OCI-LY1 (cell line): ENCODE data around the gene TEAD1.

ENCODE experiments used
- H2AFZ ChIP-seq: fragments of 200-600 bp; sonication (generic), shearing (Covaris generic); 2 replicates; pipeline ENCODE4 v1.6.0; 2014; ENCODE audit warnings: antibody characterized with exemption, mild to moderate bottlenecking, low read length
- H3F3A ChIP-seq: fragments of 200-600 bp; sonication (generic), shearing (Covaris generic); 2 replicates; pipeline ENCODE4 v1.6.0; 2014; ENCODE audit warnings: mild to moderate bottlenecking, antibody characterized with exemption, low read length, moderate library complexity; ENCODE audit not compliant: insufficient read depth
- H3K27ac ChIP-seq: fragments of 200-600 bp; sonication (generic); 2 replicates; pipeline ENCODE4 v1.5.1; 2014; ENCODE audit warnings: low read length, mixed run types, mild to moderate bottlenecking, low read depth; ENCODE audit not compliant: poor library complexity, severe bottlenecking
- H3K27me3 ChIP-seq: fragments of 200-600 bp; sonication (generic); 2 replicates; pipeline ENCODE4 v1.6.0; 2014; ENCODE audit warnings: antibody characterized with exemption, mild to moderate bottlenecking, low read length, moderate library complexity; ENCODE audit not compliant: insufficient read depth
- H3K36me3 ChIP-seq: fragments of 200-600 bp; sonication (generic); 2 replicates; pipeline ENCODE4 v1.6.1; 2014; ENCODE audit warnings: mild to moderate bottlenecking, antibody characterized with exemption, low read length, moderate library complexity, mixed read lengths; ENCODE audit not compliant: insufficient read depth
- H3K4me1 ChIP-seq: fragments of 200-600 bp; sonication (generic); 2 replicates; pipeline ENCODE4 v1.5.1; 2014; ENCODE audit warnings: mild to moderate bottlenecking, low read length, moderate library complexity; ENCODE audit not compliant: insufficient read depth, severe bottlenecking
- H3K4me2 ChIP-seq: fragments of 200-600 bp; sonication (generic), shearing (Covaris generic); 2 replicates; pipeline ENCODE4 v1.6.1; 2014; ENCODE audit warnings: low read length
- H3K4me3 ChIP-seq: fragments of 200-600 bp; sonication (generic); 2 replicates; pipeline ENCODE4 v1.5.1; 2014; ENCODE audit warnings: low read length, low read depth, mild to moderate bottlenecking, mixed read lengths; ENCODE audit not compliant: poor library complexity, severe bottlenecking
- H3K79me2 ChIP-seq: fragments of 200-600 bp; shearing (Covaris generic); 2 replicates; pipeline ENCODE4 v1.6.1; 2016; ENCODE audit warnings: mixed run types, low read length, mixed read lengths; ENCODE audit not compliant: insufficient read depth
- H3K9ac ChIP-seq: fragments of 200-600 bp; sonication (generic), shearing (Covaris generic); 2 replicates; pipeline ENCODE4 v1.6.1; 2014; ENCODE audit warnings: mild to moderate bottlenecking, low read length, mixed read lengths
- H3K9me2 ChIP-seq: fragments of 200-600 bp; sonication (generic), shearing (Covaris generic); 2 replicates; pipeline ENCODE4 v1.6.1; 2014; ENCODE audit warnings: low read depth, mild to moderate bottlenecking, low read length, mixed read lengths
- H3K9me3 ChIP-seq: fragments of 200-600 bp; shearing (Covaris generic); 2 replicates; pipeline ENCODE4 v1.6.1; 2014; ENCODE audit warnings: low read length, mixed read lengths
- H4K20me1 ChIP-seq: fragments of 200-600 bp; sonication (generic), shearing (Covaris generic); 2 replicates; pipeline ENCODE4 v1.6.0; 2016; ENCODE audit warnings: mild to moderate bottlenecking, low read length; ENCODE audit not compliant: insufficient read depth
- EZH2 ChIP-seq: fragments of 200-600 bp; sonication (generic), shearing (Covaris generic); IDR thresholded peaks from 2 replicates; pipeline ENCODE4 v1.8.0; 2017; ENCODE audit warnings: borderline replicate concordance, mixed run types, mild to moderate bottlenecking, antibody characterized with exemption, low read length, moderate library complexity, mixed read lengths
- TF ChIP-seq, protein P1 (sequence below): fragments of 200-600 bp; sonication (generic), shearing (Covaris generic); IDR thresholded peaks from 2 replicates; pipeline ENCODE4 v1.5.1; 2017; ENCODE audit warnings: mild to moderate bottlenecking, antibody characterized with exemption, low read length, moderate library complexity, mixed read lengths

TEAD1 gene

DNA sequence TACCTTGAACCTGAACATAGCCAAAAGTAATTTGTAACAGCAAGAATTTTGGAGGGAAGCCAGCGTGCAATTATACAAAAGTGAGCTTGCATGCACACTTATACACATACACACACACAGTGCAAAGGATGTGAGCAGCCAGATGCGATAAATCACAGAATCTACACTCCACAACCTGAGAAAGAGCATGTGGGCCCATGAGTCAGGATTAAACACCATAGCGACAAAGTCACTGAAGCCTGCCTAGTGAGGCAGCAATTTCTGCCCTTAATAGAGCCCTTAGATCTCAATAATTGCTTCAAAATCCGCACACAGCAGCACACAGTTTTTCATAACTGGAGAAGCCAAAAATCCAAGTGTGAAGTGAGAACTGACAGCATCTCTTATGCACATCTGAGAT lies 42.6 kb upstream of the TEAD1 start:
- no peak overlapping the region for H3K4me3 ChIP-seq
- H3K27ac ChIP-seq: no peak overlapping the region
- no peaks in the 10 kb centered on the region for H4K20me1 ChIP-seq
- H2AFZ ChIP-seq: no peak overlapping the region
- H3K9me2 ChIP-seq: no peaks in the 10 kb centered on the region
- H3K4me1 ChIP-seq: no peaks in the 10 kb centered on the region
- no peaks in the 10 kb centered on the region for H3F3A ChIP-seq
- H3K27me3 ChIP-seq: no peaks in the 10 kb centered on the region
- H3K4me2 ChIP-seq: no peak overlapping the region
- no peaks in the 10 kb centered on the region for H3K9me3 ChIP-seq
- no peak overlapping the region for H3K9ac ChIP-seq
- no peaks in the 10 kb centered on the region for H3K36me3 ChIP-seq
- TF ChIP-seq, protein P1, sequence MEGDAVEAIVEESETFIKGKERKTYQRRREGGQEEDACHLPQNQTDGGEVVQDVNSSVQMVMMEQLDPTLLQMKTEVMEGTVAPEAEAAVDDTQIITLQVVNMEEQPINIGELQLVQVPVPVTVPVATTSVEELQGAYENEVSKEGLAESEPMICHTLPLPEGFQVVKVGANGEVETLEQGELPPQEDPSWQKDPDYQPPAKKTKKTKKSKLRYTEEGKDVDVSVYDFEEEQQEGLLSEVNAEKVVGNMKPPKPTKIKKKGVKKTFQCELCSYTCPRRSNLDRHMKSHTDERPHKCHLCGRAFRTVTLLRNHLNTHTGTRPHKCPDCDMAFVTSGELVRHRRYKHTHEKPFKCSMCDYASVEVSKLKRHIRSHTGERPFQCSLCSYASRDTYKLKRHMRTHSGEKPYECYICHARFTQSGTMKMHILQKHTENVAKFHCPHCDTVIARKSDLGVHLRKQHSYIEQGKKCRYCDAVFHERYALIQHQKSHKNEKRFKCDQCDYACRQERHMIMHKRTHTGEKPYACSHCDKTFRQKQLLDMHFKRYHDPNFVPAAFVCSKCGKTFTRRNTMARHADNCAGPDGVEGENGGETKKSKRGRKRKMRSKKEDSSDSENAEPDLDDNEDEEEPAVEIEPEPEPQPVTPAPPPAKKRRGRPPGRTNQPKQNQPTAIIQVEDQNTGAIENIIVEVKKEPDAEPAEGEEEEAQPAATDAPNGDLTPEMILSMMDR: no peak
- TF ChIP-seq EZH2: no peak
- no peaks in the 10 kb centered on the region for H3K79me2 ChIP-seq

DNA sequence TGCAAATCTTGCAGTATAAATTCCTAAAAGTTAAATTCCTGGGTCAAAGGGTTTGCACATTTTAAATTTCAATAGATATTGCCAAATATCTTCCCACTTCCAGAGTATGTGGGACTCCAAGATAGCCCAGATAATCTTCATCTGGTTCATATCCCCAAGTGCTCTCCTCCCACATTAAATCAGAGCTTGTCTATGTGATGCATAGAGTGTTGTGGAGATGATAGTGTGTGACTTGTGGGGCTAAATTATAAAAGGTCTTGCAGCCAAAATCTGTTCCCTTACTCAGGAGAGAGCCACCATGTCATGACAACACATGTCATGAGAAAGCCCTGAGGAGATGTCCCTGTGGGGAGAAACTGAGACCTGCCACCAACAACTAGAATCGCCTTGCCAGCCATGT lies 39.9 kb upstream of the TEAD1 start:
- H3K9me2 ChIP-seq: no peaks in the 10 kb centered on the region
- H3K4me1 ChIP-seq: no peaks in the 10 kb centered on the region
- H3K9me3 ChIP-seq: no peaks in the 10 kb centered on the region
- no peak overlapping the region for H3K27ac ChIP-seq
- H3K36me3 ChIP-seq: no peaks in the 10 kb centered on the region
- H3F3A ChIP-seq: no peaks in the 10 kb centered on the region
- H2AFZ ChIP-seq: no peak overlapping the region
- H4K20me1 ChIP-seq: no peaks in the 10 kb centered on the region
- no peak for TF ChIP-seq EZH2
- TF ChIP-seq, protein P1: no peak
- H3K9ac ChIP-seq: no peak overlapping the region
- H3K79me2 ChIP-seq: no peaks in the 10 kb centered on the region
- no peak overlapping the region for H3K4me2 ChIP-seq
- H3K4me3 ChIP-seq: no peak overlapping the region
- no peaks in the 10 kb centered on the region for H3K27me3 ChIP-seq

DNA sequence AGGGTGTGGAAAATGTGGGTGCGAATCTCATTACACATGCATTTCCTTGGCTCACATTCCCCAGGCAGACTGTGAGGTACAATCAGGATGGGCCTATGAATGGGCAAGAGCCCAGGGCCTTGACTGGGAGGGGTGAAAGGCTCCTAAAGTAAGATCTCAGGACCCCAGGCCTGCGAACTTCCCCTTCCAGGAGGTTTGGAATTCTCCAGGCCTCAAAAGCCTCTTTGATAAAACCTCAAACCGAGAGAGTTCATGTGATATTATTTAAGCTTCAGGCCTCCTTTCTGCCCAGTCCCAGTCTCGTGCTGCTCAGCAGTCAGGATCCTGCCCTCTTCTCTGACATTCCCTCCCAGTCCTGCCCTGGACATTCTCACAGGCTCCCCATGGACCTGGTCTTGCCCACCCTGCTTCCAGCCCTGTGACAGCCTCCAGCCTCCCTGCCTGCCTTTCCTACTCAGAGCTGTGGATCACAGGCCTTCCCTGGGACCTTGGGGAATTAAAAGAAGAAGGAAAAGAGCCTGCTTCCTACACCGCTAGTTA lies 37.3 kb upstream of the TEAD1 start:
- Histone ChIP-seq H3K79me2 (no peaks in the 10 kb centered on the region), H4K20me1 (no peaks in the 10 kb centered on the region), H3K4me2 (no peak overlapping the region), H3K9ac (no peak overlapping the region), H3K9me3 (no peaks in the 10 kb centered on the region), H3K27me3 (no peaks in the 10 kb centered on the region), H3K27ac (no peak overlapping the region), H2AFZ (no peak overlapping the region), H3K4me3 (no peak overlapping the region), H3K4me1 (no peaks in the 10 kb centered on the region), H3K9me2 (no peaks in the 10 kb centered on the region), H3K36me3 (no peaks in the 10 kb centered on the region), H3F3A (no peaks in the 10 kb centered on the region)
- TF ChIP-seq, protein P1: no peak
- no peak for TF ChIP-seq EZH2
